GM21447 (cell line): Measurements from ENCODE around the gene FN3KRP.
"Not testable (repeated sequence)": the region's sequence is repeated elsewhere in the genome, so short reads cannot be mapped to it uniquely, and the experiment has no call there.

ENCODE experiments used
- ATAC-seq: cut with Tn5 transposase; IDR thresholded peaks from one replicate; pipeline ENCODE4 v1.9.1; 2021; ENCODE audit not compliant: unreplicated experiment

The FN3KRP gene

DNA sequence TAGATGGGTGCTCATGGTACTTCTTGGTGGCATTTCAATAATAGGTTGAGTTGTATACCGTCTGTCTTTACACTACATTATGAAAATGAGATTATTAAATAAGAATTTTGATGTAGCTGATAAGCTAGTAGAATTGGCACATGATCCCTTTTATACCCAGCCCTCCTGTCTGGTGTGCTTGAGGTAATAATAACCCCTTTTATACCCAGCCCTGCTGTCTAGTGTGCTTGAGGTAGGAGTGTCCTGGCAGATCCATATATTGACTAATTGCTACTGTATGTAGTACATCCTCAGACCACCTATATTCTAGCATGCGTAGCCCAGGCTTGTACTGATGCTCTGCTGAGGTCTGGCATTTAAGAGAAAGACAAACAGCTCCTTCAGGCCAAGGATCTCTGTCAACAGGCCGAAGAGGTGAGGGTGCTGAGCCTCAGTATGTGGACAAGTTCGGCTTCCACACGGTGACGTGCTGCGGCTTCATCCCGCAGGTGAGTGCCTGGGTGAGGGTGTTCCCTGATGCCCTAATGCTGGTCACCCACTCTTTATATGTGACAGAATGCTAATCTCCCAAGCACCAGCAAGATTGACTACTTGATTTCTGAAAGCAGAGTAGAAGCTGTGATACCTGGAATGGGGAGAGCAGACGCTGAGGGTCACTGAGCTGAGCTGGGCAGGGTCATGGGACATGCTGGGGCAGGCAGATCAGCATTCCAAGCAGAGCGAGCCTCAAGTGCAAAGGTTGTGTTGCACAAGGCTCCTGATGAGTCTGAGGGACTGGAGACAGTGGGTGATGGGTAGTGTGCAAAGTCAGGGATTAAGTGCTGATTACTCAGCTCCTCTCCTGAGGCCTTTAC lies 24.6 kb downstream of the FN3KRP start:
- no peak for ATAC-seq

DNA sequence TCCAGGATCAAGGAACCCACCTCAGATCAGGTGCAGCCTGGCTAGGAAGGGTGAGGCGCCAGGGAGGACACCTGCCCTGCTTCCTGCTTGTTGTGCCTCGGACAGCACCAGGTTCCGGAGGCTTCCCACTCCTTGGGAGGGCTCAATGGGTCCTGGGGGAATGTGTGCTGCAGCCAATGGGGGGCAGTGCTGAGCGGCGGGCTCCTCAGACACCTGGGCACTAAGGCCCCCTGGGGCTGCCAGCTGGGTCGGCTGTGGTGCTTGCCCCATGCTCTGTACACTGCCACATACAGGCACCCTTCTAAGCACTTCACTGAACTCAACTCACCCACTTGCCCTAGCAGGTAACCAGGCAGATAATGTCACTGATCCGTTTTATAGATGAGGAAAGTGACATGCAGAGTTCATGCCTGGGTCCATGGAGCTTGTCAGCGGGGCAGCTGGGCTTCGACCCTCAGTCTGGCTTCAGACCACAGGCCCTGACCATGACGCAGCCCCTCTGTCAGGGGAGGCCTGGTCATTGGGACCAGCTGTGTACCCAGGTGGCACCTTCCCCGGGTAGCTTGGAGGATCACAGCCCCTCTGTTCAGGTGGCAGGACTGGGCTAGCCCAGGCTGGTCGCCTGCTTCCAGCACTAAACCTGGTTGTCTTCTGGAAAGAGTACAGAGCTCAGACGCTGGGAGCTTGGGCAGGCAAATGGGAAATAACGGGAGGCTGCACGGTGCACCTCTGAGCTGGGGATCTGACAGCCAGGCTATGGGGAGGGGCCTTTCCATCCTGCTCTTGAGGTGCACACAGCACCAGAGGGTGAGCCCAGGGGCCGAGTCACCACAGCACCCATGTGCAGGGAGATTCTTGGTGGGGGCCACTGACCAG lies 27.1 kb downstream of the FN3KRP start:
- no peak for ATAC-seq

DNA sequence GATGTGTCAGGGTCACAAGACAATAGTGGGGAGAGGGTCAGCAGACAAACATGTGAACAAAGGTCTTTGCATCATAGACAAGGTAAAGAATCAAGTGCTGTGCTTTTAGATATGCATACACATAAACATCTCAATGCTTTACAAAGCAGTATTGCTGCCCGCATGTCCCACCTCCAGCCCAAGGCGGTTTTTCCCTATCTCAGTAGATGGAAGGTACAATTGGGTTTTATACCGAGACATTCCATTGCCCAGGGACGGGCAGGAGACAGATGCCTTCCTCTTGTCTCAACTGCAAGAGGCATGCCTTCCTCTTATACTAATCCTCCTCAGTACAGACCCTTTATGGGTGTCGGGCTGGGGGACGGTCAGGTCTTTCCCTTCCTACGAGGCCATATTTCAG lies 28.2 kb downstream of the FN3KRP start:
- not testable (repeated sequence) for ATAC-seq

DNA sequence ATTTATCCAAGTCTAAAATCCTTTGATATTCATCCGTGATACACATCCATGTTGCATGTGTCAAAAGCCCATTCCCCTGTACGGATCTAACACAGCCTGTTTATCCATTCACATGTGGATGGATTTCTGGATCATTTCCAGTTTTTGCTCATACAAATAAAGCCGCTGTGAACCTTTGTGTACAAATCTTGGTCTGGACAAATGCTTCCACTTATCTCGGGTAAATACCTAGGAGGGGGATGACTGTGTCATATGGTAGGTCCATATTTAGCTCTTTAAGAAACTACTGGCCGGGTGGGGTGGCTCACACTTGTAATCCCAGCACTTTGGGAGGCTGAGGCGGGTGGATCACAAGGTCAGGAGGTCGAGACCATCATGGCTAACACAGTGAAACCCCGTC lies 29.0 kb downstream of the FN3KRP start:
- no peak for ATAC-seq

DNA sequence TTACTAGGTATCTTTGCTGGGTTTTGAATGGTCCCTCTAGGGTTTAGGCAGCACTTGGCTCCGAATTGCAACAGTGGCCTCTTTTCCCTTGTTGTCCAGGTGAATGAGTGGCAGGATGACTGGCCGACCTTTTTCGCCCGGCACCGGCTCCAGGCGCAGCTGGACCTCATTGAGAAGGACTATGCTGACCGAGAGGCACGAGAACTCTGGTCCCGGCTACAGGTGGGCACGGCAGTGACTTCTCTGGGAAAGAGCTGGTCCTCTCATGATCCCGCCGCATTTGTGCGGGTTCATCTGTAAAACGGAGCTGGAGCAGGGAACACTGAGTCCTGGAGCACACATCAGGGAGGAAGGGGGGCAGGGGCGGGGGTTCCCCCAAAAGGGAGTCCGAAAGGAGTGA lies 32.2 kb downstream of the FN3KRP start:
- ATAC-seq = no peak

DNA sequence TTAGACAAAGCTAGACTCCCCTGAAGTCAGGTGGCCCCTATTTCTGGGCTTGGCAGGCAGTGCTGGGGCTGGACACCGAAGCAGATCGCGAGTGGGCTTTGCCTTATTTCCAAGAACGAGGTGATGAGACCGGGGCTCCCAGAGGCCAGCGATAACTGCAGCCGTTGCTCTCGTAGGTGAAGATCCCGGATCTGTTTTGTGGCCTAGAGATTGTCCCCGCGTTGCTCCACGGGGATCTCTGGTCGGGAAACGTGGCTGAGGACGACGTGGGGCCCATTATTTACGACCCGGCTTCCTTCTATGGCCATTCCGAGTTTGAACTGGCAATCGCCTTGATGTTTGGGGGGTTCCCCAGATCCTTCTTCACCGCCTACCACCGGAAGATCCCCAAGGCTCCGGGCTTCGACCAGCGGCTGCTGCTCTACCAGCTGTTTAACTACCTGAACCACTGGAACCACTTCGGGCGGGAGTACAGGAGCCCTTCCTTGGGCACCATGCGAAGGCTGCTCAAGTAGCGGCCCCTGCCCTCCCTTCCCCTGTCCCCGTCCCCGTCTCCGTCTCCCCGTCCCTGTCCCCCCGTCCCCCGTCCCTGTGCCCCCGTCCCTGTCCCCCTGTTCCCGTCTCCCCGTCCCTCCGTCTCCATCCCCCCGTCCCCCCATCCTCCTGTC lies 33.9 kb downstream of the FN3KRP start:
- no peak for ATAC-seq

DNA sequence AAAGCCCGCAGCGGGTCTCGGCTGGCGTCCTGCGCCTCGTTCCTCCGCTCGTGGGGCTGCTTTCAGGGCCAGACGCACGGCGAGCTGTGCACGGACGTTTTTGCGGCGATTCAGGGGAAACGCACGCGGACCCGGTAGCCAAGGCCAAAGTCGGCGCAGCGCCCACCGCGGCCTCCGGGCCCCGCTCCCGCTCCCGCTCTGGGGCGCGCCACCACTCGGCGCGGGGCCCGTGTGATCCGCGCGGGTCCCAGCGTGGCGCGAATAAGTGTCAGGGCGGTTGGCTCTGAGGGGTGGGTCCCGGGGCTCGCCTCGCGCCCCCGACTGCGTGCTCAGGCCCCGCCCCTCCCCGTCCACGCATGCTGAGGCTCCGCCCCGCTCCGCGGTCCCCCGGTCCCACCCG lies 34.7 kb downstream of the FN3KRP start:
- ATAC-seq = peak; percentile 12

DNA sequence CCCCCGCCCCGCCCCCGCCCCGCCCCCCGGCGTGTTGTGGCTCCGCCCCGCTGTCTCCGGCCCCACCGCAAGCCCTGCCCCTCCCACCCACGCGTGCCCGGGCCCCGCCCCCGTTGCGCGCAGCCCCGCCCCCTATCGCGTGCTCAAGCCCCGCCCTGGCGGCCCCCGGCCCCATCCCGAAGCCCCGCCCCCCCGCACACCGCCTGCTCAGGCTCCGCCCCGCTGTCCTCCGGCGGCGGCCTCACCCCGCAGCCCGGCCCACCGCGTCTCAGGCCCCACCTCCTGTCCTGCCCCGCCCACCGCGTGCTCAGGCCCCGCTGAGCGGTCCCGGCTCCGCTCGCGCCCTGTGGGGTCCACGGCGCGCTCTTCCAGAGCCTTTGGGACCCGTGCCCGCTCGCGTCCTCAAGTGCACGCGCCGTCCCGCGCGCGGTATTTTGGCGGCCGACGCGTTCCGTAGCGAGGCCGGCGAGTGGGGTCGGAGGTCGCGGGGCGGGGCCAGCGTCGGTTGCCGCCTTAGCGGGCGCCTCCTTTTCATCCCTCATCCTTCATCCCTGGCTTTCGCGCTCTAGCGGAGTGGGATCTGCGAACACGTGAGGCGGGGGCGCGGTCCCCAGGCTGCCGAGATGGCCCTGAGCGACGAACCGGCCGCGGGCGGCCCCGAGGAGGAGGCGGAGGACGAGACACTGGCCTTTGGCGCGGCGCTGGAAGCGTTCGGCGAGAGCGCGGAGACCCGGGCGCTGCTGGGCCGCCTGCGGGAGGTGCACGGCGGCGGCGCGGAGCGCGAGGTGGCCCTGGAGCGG lies 35.3 kb downstream of the FN3KRP start, which contains the start of gene TBCD:
Gene TBCD (plus strand): TSS at position 495 of the 800 bp plus-strand sequence. CDS start 129 bp downstream, at position 624.
- peak; percentile 67 for ATAC-seq

DNA sequence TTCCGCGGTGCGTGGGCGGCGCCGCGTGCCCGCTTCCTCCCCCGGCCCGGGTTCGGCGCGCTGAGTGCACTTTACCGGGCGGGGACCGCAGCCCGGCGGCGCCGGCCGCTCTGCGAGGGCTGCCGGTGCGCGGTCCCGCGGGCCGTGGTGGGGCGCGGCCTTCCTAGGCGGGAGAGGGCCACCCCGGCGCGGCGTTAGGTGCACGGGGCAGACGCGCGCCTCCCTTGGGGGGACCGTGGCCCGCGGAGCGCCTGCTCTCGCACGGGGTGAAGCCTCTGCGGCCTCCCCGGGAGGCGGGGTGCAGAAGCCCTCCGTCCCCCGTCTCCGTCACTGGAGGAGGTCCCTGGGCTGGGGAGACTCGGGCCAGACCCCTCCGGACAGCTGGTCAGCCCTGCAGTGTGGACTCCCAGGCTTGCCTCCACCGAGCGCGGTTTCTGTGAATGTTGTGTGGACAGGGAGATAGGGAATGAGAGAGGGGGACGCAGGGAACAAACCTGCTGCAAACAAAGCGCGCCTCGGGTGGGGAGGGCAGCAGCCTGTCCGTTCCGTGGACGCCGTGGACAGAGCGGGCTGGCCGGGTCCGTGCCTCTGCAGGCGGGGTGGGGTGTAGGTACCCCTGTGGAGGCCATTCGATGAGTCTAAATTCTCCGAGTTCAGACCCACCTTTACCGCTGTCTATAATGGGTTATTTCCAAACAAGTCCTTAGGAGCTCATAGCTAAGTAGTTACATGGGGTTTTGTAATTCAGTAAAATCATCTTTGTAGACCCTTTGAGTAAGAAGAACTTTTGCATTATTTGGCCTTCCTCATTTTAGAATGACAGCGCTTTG lies 36.1 kb downstream of the FN3KRP start:
- ATAC-seq = peak; percentile 31

DNA sequence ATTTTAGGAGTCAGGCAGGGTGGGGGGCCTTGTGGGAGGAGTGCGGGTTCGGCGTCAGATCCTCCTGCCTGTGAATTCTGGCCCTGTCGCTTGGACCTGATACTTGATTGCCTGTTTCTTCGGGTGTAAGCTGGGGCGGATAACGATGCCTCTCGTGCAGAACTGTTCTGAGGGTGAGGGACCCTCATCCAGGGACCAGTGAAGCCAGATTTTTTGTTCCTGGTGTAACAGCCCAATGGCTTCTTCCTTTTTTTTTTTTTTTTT lies 36.6 kb downstream of the FN3KRP start:
- no peak for ATAC-seq

DNA sequence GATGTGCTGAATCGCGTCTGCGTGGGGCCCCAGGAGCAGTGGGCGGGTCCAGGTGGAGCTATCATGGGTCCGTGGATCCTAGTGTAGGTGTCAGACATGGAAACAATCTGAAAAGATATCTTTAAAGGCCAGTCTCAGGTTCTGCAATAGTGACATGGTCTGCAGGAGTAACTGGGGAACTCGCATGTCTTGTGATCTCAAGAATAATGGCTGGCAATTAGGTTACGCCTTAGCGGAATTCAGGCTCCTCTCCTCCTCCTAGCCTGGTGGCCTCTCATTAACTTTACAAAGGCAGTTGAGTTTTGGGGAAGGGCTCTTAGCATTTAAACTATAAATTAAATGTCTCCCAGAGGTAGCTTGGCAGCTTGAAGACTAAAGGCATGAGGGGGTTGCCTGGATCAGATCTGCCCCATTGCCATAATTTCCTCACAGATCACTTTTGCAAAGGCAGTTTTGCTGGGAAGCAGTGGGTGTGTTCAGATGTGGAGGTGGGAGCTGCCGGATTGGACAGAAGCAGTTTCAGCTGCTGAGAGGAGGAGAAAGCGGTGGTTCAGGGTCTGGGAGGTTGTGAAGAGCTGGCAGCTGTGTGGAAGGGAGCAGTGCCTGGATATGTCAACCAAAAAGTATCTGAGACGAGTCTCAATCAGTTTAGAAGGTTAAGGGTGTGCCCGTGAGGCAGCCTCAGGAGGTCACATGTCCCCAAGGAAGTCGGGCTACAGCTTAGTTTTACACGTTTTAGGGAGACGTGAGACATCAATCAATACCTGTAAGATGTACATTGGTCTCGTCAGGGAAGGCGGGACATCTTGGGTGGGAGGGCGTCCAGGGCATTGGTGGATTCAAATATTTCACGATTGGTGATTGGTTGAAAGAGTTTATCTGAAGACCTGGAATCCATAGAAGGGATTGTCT lies 38.0 kb downstream of the FN3KRP start:
- ATAC-seq = no peak

DNA sequence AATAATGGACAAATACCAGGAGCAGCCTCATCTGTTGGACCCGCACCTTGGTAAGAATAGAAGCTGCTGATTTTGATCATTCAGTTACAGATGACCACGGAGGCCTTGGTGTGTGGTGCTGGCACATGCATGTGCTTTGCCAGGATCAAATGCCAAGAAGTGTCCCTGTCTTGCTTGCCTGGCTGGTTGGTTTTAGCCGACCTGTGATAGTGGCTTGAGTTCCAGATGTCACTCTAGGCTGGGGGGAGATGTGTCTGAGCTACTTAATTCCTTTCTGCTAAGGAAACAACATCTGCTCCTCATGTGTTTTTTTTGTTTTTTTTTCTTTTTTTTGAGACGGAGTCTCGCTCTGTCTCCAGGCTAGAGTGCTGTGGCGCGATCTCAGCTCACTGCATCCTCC lies 39.7 kb downstream of the FN3KRP start:
- ATAC-seq = no peak

DNA sequence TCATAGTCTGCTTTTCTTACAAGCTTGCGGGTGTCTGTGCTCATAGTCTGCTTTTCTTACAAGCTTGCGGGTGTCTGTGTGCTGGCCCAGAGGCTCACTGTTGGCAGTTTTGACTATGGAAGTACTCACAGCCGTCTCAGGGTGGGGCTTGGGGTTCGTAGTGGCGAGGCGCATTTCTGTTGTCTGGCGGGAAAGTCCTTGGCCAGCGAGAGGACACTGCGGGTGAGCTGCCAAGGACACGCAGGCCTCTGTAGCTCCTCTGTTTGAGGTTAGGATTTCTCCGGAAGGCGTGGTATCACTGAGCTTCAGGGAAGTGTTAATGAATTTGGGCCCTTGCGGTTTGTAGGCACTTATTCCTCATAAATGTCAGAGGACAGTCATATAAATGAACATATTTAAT lies 48.9 kb downstream of the FN3KRP start:
- no peak for ATAC-seq

DNA sequence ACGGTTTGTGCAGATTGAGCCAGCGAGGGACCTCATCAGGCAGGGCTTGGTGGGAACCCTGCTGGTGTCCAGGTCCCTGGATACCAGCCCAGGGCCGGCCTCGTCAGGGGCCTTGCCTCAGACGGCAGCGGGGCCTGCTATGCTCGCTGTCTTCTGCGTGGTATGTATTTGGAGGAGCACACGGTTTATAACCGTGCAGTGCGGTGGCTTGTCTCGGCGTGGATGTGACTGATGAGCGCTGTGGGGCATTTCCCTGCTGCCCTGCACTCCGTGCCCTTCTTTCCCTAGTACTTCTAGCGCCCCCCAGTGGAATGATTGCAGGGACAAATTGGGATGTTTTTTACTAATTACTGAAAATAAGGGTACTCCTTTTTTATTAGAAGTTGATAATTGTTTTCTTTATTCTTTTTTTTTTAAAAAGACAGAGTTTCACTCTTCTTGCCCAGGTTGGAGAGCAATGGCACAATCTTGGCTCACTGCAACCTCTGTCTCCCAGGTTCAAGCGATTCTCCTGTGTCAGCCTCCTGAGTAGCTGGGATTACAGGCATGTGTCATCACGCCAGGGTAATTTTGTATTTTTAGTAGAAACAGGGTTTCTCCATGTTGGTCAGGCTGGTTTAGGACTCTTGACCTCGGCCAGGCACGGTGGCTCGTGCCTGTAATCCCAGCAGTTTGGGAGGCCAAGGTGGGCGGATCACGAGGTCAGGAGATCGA lies 50.7 kb downstream of the FN3KRP start:
- ATAC-seq = no peak

DNA sequence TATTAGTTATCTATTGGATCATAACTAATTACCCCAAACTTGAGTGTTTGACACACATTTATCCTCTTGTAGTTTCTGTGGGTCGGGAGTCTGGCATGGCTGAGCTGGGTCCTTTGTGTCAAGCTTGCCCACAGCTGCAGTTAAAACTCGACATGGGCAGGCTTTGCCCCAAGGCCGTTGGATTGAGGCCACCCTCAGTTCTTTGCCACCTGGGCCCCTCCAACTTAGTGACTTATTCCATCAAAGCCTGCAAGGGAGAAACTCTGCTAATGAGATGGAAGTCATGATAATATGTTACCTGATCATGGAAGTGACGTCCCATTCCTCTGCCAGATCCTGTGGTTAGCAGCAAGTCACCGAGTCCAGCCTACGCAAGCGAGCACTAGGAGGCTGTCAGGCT lies 52.5 kb downstream of the FN3KRP start:
- no peak for ATAC-seq

DNA sequence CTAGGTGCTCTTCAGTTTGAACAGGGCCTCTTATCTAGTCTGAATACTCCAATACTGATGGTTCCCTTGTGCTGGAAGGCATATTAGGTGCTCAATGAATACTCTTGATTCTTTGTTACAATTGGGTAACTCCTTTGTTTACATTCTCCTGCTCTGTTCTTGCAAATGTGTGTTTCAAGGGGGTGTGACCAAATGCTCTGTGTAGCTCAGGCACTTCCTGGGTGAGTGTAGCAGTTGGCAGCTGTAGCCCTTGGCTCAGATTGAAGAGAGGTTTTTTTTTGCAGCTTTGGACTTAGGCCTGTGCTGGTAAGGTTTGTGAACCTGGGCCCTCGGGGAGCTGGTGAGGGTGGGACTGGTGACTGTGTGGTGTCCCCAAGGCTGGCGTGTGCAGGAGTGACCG lies 55.5 kb downstream of the FN3KRP start:
- ATAC-seq = no peak

DNA sequence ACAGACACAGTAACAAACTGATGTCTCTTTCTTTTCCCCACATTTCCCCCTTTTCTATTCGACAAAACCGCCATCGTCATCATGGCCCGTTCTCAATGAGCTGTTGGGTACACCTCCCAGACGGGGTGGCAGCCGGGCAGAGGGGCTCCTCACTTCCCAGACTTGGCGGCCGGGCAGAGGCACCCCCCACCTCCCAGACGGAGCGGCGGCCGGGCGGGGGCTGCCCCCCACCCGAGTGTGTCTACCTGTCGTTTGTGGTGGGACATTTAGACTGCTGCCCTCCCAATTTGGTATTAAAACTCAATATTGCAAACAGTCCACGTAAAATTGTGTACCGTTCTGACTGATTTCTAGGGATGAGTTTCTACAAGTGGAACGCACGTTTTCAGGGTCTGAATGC lies 58.0 kb downstream of the FN3KRP start:
- not testable (repeated sequence) for ATAC-seq
